Large intestine (tissue), 3 donors: ENCODE data around the gene IPPK. TPM values are rescaled to one million over a fixed set of nuclear protein-coding genes. Genes with fewer than 3 reads are reported as not detected.

Experiments
- DNase-seq, 2 donors: peaks; one replicate each; pipeline versions ENCODE4 v3.0.0 to v3.0.0-alpha.2; 2013
- H3K27ac ChIP-seq: one replicate; pipeline ENCODE4 v1.5.1; 2013; ENCODE audit warnings: low read length
- H3K27me3 ChIP-seq: 2 replicates; pipeline ENCODE4 v1.6.1; 2013; ENCODE audit warnings: low read length; ENCODE audit not compliant: control insufficient read depth, insufficient read depth
- H3K36me3 ChIP-seq: 2 replicates; pipeline ENCODE4 v1.6.1; 2013; ENCODE audit warnings: low read length; ENCODE audit not compliant: control insufficient read depth, insufficient read depth
- H3K4me1 ChIP-seq: one replicate; pipeline ENCODE4 v1.6.1; 2013; ENCODE audit warnings: low read length; ENCODE audit not compliant: control insufficient read depth, insufficient read depth
- H3K4me3 ChIP-seq: one replicate; pipeline ENCODE4 v1.5.1; 2013; ENCODE audit warnings: low read length
- H3K9me3 ChIP-seq: one replicate; pipeline ENCODE4 v1.6.1; 2013; ENCODE audit warnings: mild to moderate bottlenecking, low read depth, low read length, moderate library complexity; ENCODE audit not compliant: control insufficient read depth
- WGBS: methylation state at CpG from one replicate; pipeline ENCODE4 v1.1.5; 2013; ENCODE audit warnings: low lambda C conversion rate; ENCODE audit not compliant: insufficient coverage; 5-methylcytosine and 5-hydroxymethylcytosine counted together
- polyA plus RNA-seq: library from polyadenylated mRNA; unstranded; fragments of 120-200 nt; gene quantifications from one replicate; pipeline ENCODE4 v1.2.1, GENCODE V29; 2013

The IPPK gene
- polyA plus RNA-seq, 1 donor = 7.9 TPM

DNA sequence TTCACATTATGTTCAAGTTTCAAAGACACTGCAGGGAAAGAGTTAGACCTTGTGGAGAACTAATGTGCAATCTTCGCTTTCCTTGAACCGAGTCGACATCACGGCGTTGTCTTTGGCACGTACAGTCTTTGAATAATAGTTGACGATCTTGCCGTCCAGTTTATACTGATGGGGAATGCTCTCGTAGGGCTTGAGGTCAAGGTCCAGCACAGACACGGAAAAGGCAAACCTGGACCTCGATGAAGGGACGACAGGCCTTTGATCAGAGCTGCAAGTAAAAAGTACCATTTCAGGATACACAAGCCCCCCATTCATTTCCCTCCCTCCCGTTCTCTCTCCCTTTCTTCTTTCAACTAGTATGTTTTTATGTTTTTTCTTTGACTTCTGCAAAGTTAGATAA lies 54.1 kb downstream of the IPPK start:
- no peaks in the 10 kb centered on the region for H3K4me1 ChIP-seq
- WGBS = 68% methylated on average over 5 of the region's 13 CpGs
- DNase-seq = no peak

DNA sequence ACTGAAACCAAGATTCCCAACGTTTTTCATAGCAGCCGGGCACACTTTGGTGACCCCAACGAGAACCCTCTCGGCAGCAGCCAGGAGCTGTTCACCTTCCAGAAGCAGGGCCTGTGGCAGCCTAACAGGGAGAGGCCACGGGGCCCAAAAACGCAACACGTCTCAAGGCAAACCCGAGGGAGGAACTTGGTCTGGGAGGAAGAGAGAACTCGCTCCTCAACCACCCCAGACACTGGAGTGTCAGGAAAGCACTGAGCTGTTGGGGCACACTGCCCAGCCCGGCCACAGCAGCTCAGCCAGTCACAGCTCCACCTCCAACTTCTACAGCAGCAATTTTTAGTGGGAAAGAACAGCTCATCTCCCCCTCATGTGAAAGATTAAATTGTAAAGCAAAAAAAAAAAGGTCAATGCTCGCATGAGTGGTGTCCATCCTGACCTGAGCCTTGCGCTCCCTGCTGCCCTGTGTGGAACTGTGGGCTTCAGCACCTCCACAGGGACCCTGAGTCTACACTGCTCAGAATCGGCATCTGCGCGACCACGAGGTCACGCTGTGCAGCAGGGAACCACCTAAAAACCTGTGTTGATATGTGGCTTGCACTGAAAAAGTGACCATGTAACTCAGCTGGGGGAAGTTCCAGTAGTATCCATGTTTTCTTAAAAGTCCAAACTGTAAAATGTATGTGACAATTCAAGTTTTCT lies 55.0 kb downstream of the IPPK start:
- no peaks in the 10 kb centered on the region for H3K9me3 ChIP-seq
- H3K36me3 ChIP-seq = peaks cover 54% of the 10 kb centered on the region
- no peaks in the 10 kb centered on the region for H3K4me1 ChIP-seq
- no peak for DNase-seq
- H3K27ac ChIP-seq = no peak overlapping the region
- no peak overlapping the region for H3K4me3 ChIP-seq
- no peaks in the 10 kb centered on the region for H3K27me3 ChIP-seq
- WGBS = no CpG with 5 or more reads among the region's 17 CpGs

More for the DNA sequence above, 54.1 kb downstream of the IPPK start:
- Histone ChIP-seq H3K27me3 (no peaks in the 10 kb centered on the region), H3K27ac (peak overlapping the region; percentile 41), H3K9me3 (no peaks in the 10 kb centered on the region), H3K36me3 (peaks cover 56% of the 10 kb centered on the region), H3K4me3 (no peak overlapping the region)

DNA sequence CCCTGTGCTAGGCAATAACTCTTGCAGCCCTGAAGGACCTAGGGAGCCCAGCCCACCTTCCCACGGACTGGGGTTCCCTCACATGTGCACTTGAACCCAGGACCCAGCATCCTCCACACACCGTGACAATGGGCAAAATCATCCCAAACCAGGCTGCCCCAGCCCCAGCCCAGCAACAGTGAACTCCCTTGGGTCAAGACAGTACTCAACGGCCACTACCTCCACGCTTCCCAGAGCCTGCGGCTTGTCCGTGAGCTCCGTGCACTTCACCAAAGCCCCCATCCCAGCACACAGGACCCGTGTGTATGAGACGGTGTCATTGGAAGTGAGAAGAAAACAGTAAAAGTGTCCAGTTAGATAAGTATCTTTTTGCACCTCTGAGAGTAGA lies 55.8 kb downstream of the IPPK start:
- no peak overlapping the region for H3K4me3 ChIP-seq
- 83% methylated on average over 2 of the region's 9 CpGs for WGBS
- DNase-seq = no peak
- H3K9me3 ChIP-seq = no peaks in the 10 kb centered on the region
- H3K36me3 ChIP-seq = peaks cover 50% of the 10 kb centered on the region
- no peaks in the 10 kb centered on the region for H3K4me1 ChIP-seq
- no peaks in the 10 kb centered on the region for H3K27me3 ChIP-seq
- no peak overlapping the region for H3K27ac ChIP-seq

DNA sequence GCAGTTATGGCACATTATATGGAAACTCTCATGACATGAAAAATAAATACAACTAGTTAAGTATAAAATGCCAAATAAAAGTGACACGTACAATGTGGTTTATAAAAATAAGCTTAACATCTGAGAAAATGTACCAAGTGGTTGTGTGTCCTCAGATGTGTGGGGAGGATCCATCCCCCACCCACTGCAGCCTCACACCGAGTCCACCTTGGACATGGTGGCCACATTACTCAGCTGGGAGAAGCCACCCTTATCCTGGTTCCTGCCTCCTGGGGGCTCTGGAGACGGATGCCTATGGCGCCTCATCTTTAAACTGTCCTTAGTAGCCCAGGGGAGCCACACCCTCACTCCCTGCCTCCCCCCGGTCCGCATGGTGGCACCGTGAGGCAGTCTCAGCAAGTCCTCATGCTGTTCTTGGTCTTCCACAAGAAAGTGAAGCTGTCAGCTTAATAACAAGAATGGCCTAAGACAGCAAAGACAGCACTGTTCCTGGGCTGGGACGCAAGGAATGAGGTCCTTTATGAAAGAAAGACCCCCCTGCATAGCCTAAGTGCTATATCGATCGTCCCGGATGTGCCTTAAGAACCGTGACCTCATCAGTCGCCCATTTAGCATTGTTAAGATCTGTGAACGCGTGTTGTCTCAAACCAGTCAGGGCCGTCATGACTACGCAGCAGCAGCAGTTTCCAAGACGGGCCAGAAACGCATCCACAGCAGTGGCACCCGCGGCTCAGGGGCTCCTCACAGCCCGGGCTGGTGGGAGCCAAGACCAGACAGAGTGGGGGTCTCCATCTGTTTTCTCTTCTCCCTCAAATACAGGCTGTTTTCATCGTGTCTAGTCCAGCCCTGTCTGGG lies 56.4 kb downstream of the IPPK start:
- H3K27ac ChIP-seq = no peak overlapping the region
- H3K9me3 ChIP-seq = no peaks in the 10 kb centered on the region
- H3K27me3 ChIP-seq = no peaks in the 10 kb centered on the region
- no peak overlapping the region for H3K4me3 ChIP-seq
- H3K4me1 ChIP-seq = no peaks in the 10 kb centered on the region
- no CpG with 5 or more reads among the region's 23 CpGs for WGBS
- no peak for DNase-seq
- peaks cover 47% of the 10 kb centered on the region for H3K36me3 ChIP-seq

DNA sequence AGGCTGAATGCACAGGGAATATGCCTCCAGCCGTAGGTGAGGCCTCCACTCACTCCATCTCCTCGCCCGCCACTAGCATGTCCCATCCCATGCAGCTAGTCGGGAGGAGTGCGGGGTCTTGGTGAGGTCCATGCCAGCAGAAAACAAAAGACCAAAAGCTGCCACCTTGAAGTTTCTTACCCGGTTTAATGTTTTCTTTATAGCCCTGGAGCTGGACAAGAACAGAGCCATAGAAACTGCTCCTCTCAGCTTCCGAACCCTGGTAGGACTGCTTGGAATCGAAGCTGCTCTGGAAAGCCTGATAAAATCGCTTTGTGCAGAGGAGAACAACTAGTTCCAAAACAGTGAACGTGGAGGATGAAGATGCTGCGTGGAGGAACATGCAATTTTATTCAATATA lies 57.1 kb downstream of the IPPK start:
- Histone ChIP-seq H3K27me3 (no peaks in the 10 kb centered on the region), H3K4me3 (no peak overlapping the region), H3K4me1 (no peaks in the 10 kb centered on the region), H3K36me3 (peaks cover 46% of the 10 kb centered on the region), H3K27ac (no peak overlapping the region), H3K9me3 (no peaks in the 10 kb centered on the region)
- DNase-seq = no peak
- no CpG with 5 or more reads among the region's 11 CpGs for WGBS

DNA sequence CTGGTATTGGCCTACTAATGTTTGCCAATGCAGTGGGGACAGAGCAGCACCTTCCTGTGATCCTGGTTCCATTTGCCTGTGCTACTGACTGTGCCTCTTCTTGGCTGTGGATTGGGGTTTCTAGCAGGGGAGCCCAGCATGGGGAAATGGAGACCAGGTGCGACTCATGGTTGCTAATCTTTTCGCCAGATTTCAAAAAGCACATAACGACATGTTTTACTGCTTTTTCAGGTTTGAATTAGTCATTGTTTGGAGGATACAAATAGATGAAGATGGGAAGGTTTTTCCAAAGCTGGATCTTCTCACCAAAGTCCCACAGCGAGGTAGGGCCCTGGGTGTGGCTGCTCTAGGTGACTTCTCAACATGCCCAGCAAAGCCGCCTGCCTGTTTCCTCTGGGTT lies 57.6 kb downstream of the IPPK start:
- Histone ChIP-seq H3K9me3 (no peaks in the 10 kb centered on the region), H3K27me3 (no peaks in the 10 kb centered on the region), H3K36me3 (peaks cover 41% of the 10 kb centered on the region), H3K4me1 (no peaks in the 10 kb centered on the region), H3K4me3 (no peak overlapping the region), H3K27ac (no peak overlapping the region)
- DNase-seq = no peak
- WGBS = 100% methylated on average over 1 of the region's 5 CpGs

DNA sequence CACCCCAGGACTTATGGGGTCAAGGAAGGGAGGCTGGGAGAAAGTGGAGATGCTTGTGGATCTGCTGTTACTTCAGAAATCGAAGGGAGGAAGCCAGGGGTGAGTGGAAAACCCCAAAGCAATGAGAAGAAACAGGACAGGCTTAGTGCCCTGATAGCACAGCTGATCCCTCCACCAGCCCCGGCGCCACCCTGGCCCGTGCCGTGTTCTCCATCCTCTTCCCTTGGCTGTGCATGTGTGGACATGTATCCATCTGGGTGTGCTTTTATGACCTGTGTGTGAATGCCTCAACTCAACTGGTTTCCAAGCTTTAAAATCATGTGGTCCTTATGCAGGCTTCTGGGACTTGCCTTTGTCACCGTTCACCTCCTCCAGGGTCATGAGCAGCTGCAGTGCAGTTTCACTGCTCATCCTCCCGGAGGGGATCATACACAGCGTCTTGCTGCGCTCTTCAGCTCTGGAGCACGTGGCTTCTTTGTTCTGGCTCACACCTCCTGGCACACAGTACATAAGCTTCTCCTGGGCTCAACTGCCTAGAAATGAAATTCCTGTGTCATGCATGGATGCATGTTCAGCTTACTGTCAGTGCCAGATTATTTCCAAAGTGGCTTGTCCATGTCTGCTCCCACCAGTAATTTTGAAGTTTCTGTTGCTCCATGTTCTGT lies 58.2 kb downstream of the IPPK start:
- peaks cover 40% of the 10 kb centered on the region for H3K36me3 ChIP-seq
- H3K27me3 ChIP-seq = no peaks in the 10 kb centered on the region
- no peaks in the 10 kb centered on the region for H3K9me3 ChIP-seq
- H3K4me3 ChIP-seq = no peak overlapping the region
- no peak for DNase-seq
- H3K4me1 ChIP-seq = no peaks in the 10 kb centered on the region
- no peak overlapping the region for H3K27ac ChIP-seq
- no CpG with 5 or more reads among the region's 10 CpGs for WGBS

DNA sequence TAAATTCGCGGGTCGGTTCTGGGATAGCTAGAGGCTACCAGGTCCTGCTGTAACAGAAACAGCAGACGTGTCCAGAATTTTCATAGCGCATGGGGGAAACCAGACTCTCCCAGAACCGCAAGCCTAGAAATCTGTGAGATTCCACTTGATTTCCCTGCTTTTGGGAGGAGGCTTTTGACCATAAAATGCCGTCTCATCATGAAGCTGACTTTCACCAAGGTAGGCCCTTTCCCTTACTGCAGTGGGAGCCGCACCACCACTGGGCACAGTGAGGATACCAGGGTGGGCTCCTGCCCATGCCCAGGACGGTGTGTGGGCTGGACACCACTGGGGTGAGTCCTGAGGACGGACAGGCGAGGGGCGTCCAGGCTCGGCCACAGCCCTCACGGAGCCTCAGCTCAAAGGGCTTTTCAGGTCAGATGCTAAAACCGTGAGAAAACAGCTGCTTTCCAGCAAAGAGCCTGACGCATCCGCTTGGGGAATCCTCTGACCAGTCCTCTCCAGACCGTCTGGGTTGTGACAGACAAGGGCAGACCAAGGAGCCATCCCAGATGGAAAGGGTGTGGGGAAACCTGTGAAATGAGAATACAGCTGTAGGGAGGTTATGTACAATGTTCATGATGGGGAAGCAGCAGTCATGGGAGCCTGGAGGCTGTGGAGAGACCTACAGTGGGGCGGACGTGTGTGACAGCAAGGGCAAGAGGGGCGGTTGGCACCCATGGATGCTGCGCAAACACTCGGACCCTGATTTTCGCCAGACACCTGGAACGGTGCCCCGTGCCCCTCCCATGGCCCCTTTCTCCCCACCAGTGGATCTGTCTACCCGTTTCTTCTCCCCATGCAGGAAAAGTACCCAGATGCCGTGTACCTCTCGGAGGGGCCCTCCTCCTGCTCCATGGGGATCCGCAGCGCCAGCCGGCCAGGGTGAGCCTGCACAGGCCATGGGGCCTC lies 59.2 kb downstream of the IPPK start:
- peaks cover 39% of the 10 kb centered on the region for H3K36me3 ChIP-seq
- DNase-seq = peak in 1 of 2 donors; percentile 33
- no peaks in the 10 kb centered on the region for H3K4me1 ChIP-seq
- no CpG with 5 or more reads among the region's 32 CpGs for WGBS
- no peaks in the 10 kb centered on the region for H3K9me3 ChIP-seq
- no peaks in the 10 kb centered on the region for H3K27me3 ChIP-seq
- no peak overlapping the region for H3K4me3 ChIP-seq
- H3K27ac ChIP-seq = no peak overlapping the region

DNA sequence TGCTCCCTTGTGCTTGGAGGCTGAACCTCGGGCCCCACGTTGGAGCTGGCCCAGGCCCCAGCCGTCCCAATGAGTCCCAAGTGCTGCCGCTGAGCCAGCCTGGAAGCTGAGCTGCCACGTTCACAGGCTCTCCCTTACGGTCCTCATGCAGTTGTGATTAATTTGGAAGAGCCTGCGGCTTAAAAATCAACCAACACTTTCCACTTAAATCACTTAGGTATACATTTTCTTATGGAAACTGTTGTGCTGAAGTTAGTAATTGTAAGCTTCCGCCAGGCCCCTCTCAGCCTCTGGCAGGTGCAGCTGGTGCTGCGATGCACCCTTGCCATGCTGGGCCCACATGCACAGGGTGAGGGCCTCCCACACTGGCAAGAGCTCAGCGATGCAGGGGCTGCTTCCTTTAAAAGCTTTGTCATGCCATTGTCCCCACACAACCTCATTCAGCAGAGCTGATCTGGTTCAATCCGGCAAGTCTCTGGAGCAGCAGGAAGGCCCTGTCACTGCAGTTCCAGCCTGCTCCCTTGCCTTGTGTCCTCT lies 61.0 kb downstream of the IPPK start:
- H3K4me3 ChIP-seq = no peak overlapping the region
- peaks cover 26% of the 10 kb centered on the region for H3K36me3 ChIP-seq
- DNase-seq = peak in 1 of 2 donors; percentile 14
- no peaks in the 10 kb centered on the region for H3K27me3 ChIP-seq
- no peak overlapping the region for H3K27ac ChIP-seq
- WGBS = no CpG with 5 or more reads among the region's 11 CpGs
- H3K4me1 ChIP-seq = no peaks in the 10 kb centered on the region
- peaks cover 6% of the 10 kb centered on the region for H3K9me3 ChIP-seq
